ENCODE results near the gene NME7.
"Not testable (repeated sequence)": the region's sequence is repeated elsewhere in the genome, so short reads cannot be mapped to it uniquely, and the experiment has no call there.

The NME7 gene

DNA sequence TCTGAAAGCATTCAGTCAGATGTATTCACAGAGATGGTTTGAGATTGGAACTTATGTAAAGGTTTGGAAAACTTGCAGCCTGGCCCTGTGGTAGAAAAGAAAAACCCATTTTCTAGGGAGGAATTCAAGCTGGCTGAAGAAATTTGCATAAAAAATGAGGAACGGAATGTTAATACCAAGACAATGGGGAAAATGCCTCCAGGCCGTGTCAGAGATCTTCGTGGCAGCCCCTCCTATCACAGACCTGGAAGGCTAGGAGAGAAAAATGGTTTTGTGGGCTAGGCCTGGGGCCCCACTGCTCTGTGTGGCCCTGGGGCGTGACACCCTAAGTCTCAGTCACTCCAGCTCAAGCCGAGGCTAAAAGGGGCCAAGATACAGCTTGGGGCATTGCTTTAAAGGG, 26.7 kb downstream of the NME7 start:
- DNase-seq: no peak

GRCh38 chr1:169339773-169340172, 27.8 kb downstream of the NME7 start:
- no peak for DNase-seq

DNA sequence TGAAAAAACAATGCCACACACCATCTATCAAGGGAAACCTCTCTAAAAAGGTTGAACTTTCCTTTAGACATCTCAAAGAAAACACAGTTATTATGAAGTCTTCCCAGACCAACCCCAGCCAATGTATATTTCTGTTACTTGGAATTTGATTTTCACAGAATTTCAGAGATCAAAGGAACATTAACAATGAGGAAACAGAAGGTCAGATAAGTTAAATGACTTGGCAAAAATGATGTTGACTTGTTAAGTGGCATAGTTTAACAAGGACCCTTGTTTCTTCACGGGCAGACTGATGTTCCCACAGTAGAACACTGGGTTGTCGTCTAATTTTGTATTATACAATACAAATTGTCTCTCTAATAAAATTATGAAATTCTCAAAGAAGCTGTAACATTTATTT, 29.0 kb downstream of the NME7 start:
- no peak for DNase-seq

DNA sequence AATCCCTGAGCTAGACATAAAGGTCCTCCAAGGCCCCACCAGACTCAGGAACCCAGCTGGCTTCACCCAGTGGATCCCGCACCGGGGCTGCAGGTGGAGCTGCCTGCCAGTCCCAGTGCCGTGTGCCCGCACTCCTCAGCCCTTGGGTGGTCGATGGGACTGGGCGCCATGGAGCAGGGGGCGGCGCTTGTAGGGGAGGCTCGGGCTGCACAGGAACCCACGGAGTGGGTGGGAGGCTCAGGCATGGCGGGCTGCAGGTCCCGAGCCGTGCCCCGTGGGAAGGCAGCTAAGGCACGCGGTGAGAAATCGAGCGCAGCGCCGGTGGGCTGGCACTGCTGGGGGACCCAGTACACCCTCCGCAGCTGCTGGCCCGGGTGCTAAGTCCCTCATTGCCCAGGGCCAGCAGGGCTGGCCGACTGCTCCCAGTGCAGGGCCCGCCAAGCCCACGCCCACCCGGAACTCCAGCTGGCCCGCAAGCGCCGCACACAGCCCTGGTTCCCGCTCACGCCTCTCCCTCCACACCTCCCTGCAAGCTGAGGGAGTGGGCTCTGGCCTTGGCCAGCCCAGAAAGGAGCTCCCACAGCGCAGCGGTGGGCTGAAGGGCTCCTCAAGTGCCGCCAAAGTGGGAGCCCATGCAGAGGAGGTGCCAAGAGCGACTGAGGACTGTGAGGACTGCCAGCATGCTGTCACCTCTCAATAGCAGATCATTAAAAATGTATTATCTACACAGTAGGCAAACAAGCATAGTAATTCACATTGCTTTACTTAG, 30.5 kb downstream of the NME7 start:
- not testable (repeated sequence) for DNase-seq

GRCh38 chr1:169334727-169335126, 32.9 kb downstream of the NME7 start:
- not testable (repeated sequence) for DNase-seq

- DNase-seq: no peak
Measured at GRCh38 chr1:169330927-169331326, 36.7 kb downstream of the NME7 start.

GRCh38 chr1:169329383-169329782, 38.2 kb downstream of the NME7 start:
- DNase-seq: no peak

GRCh38 chr1:169327875-169328274, 39.7 kb downstream of the NME7 start:
- no peak for DNase-seq

- DNase-seq: no peak
Measured at GRCh38 chr1:169326956-169327268, 40.7 kb downstream of the NME7 start.

DNA sequence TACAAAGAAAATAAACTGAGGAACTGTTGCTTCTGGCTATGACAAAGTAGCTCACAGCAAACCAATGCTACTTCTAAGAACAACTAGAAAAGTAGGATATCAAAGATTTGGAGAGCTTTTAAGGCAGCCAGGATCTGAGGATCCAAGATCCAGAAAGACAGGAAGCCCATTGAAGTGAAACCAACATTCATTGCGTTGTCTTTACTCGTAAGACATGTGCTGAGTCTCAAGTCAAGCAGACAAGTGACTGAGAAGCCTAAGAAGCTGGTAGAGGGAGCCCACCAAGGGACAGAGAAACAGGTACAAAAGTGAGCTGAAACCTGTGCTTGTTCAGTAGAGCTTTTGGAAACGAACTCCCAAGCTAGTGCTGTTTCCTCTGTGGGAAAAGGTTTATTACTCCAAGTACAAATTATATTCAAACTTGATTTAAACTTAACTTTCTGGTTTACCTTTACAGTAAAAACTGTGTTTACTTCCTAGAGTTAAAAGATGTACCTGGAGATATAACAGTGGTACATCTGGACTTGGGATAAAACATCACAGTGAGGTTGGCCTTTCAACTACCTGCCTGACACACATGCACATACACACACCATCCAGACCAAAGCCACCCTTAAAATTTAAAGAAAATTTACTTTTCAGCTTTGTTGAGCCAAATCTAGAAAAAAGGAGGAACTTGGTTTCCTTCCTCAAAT, 41.2 kb downstream of the NME7 start:
- DNase-seq: no peak

GRCh38 chr1:169325117-169325516, 42.5 kb downstream of the NME7 start:
- DNase-seq: no peak

DNA sequence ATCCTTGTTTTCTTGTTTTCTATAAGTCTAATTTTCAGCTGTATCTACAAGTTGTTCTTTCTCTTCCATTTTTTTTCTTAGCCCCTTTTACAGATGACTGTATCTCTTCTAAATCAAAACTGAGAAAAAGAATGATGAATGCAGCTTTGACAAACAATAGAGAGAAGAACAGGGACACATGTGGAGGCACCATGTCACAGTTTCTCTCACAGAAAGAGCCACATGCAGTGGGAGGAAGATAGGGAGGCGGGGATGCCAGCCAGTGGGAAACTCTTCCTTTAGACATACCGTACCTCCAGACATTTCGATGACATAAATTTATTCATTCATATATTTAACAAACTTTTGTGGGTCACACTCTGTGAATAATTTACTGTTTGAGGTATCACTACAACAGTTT, 45.5 kb downstream of the NME7 start:
- DNase-seq: no peak

DNA sequence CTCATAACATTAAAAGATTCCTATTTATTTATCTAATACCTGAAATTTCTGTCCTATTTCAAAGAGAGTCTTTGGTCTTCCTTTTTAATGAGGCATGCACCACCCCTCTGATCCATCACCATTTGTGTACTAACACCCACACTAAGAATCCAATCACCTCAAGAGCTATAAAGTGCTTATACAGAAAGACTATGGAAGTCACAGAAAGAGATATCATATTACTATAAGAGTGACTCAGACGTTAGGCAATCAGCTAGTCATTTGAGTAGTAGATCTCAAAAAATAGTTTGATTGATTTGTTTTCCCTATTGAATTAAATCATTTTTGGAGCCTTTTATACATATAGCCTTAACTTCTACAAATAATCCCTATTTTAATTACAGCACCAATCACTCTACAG, 46.1 kb downstream of the NME7 start:
- DNase-seq: no peak

DNA sequence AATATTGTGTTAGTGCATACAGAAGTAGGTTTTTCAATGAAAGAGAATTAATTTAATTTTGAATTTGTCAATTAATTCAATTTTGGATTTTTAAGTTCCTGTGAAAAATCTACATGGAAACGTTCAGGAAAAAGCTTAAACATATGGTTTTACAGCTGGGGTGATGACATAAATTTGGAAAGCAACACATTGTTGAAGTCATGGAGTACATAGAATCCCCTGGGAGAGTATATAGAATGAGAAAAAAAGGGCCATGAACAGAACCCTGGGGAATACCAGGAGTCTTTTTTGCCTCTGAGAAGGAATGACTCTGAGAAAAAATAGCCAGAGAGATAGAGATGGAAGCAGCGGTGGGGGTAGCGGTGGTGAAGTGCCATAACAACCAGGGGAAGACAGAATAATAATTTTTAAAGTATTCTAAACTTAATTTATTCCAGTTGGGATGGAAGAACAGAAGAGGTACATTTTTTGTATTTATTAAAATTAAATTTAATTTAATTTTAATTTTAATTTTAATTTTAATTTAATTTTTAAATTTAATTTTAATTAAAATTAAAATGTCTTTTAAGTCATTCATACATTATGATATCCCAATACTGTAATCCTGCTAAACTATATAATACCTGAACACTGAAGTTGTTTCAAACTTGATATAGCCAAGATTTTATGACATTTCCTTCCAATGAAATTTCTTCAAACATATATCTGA, 48.9 kb downstream of the NME7 start:
- DNase-seq: no peak

GRCh38 chr1:169316556-169316955, 51.0 kb downstream of the NME7 start:
- no peak for DNase-seq

DNA sequence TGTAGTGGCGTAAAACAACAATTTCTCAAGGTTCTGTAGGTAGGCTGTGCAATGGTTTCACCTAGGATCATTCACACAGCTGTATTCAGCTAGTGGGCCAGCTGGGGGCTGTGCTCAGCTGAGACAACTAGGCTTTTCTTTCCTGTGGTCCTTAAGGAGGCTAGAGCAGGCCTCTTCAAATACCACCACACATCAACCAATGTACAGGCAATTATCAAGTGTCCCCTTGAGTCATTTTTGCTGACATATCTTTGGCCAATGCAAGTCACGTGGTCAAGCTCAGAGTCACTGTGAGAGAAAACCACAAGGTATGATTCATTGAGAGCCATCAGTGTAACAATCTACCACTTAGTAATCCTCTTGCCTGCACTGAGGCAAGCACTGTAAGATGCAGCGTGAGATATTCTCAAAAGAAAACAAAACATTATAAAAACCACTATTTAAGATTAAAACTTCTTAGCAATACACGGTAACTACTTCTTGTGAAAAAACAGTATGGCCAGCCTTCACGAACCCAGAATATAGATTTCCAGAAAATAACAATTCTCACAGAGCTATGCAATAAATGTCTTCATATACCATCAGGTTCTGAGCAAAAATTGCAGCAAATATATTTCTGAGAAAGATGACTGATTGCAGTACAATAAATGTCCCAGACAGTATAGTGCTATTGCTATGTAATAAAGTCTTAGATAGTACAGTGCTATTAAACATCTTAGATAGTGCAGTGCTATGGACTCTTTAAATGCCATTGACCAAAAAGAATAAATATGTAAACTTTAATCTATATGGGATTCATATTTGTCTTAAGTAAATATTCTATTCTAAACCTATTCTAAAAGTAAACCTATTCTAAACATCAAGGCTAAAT, 55.3 kb downstream of the NME7 start:
- no peak for DNase-seq

- no peak for DNase-seq
Measured at GRCh38 chr1:169309178-169310166, 58.1 kb downstream of the NME7 start.

GRCh38 chr1:169308313-169309039, 59.1 kb downstream of the NME7 start:
- no peak for DNase-seq

DNA sequence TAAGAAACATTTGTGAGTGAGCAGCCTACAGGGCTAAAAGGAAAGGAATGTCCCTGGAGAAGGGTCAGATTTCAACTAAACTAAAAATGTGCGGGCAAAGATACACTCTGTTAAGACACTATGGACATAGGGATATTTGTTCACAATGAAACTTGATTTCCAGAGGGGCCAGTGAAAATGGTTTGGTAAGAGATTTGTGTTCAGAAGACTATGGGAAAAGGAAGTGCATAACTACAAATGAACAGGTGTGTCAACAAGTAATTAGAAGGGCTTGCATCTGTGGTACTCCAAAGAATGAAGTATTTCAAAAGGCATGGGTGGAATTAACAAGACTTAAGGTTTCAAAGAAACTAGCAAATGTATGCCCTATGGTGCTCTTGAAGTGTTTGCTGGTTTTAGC, 60.4 kb downstream of the NME7 start:
- DNase-seq: no peak

DNA sequence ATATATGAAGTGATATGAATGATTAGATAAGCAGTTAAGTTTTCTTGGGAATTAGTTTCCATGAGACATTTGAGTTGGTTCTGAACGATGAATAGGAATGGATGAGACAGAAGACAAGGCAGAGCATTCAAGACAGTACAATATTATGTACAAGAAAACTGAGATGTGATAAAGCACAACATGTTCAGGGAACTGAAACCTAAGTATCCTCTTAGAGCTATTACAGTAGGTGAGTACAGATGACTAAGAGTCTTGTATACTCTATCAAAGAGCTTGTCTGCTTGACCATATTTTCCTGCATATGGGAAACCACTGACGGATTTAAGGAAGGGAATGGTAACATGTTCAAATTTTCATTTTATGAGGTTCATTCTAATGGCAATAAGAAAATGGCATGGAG, 61.6 kb downstream of the NME7 start:
- DNase-seq: no peak

GRCh38 chr1:169305356-169305755, 62.2 kb downstream of the NME7 start:
- no peak for DNase-seq

All from activated naive CD4-positive, alpha-beta T cell (primary cell).